SK-N-SH (cell line): ENCODE measurements around the gene ID4. TPM values are rescaled to one million over a fixed set of nuclear protein-coding genes. Genes with fewer than 3 reads are reported as not detected.

Experiments used
- CTCF ChIA-PET: fragments of 300-600, 350-600 bp; formaldehyde crosslinking; extraction: SDS; loops from one replicate; lab custom pipeline; 2021; lab: Yijun Ruan, JAX
- POLR2A ChIA-PET: fragments of 350-600 bp; sonication (Branson Sonifier 250); formaldehyde crosslinking; extraction: SDS; loops from one replicate; lab custom pipeline; 2020; ENCODE audit warnings: antibody characterized with exemption, inconsistent platforms; lab: Yijun Ruan, JAX
- DNase-seq: peaks from one replicate; pipeline ENCODE4 v3.0.0; 2012
- H2AFZ ChIP-seq: fragments of 200-600 bp; sonication (generic); 2 replicates; pipeline ENCODE4 v1.8.1; 2016; ENCODE audit warnings: antibody characterized with exemption, mild to moderate bottlenecking, low read depth
- H3F3A ChIP-seq: fragments of 200-600 bp; sonication (generic); replicated peaks from 2 replicates; pipeline ENCODE3; 2016; ENCODE audit warnings: antibody characterized with exemption, mild to moderate bottlenecking; ENCODE audit not compliant: insufficient read depth
- H3K27ac ChIP-seq, 2 experiments: fragments of 200-500 bp in 1 of 2; fragments of 200-600 bp in 1 of 2; sonication (Bioruptor generic) in 1 of 2; sonication (generic), shearing (Covaris generic) in 1 of 2; 2 replicates each; pipeline versions ENCODE4 v1.5.1 to v1.6.1; 2014 to 2016; ENCODE audit warnings: low read depth in 2 of 2, inconsistent platforms in 1 of 2, low read length in 1 of 2, mild to moderate bottlenecking in 1 of 2, mixed read lengths in 1 of 2
- H3K27me3 ChIP-seq: fragments of 200-600 bp; sonication (generic), shearing (Covaris generic); 2 replicates; pipeline ENCODE4 v1.6.1; 2016; ENCODE audit warnings: mixed run types; ENCODE audit not compliant: insufficient read depth
- H3K36me3 ChIP-seq, 2 experiments: fragments of 200-500 bp in 1 of 2; fragments of 200-600 bp in 1 of 2; sonication (Bioruptor generic) in 1 of 2; sonication (generic) in 1 of 2; replicated peaks in 1 of 2; 2 replicates each; pipeline versions ENCODE3 to v1.5.1; 2014 to 2016; ENCODE audit warnings: low read length in 1 of 2, mild to moderate bottlenecking in 1 of 2; ENCODE audit not compliant: insufficient read depth in 2 of 2, control insufficient read depth in 1 of 2
- H3K4me1 ChIP-seq, 2 experiments: fragments of 200-500 bp in 1 of 2; fragments of 200-600 bp in 1 of 2; sonication (Bioruptor generic) in 1 of 2; sonication (generic), shearing (Covaris generic) in 1 of 2; 2 replicates each; pipeline versions ENCODE4 v1.5.1 to v1.6.1; 2014 to 2016; ENCODE audit warnings: low read depth in 1 of 2, low read length in 1 of 2, mixed run types in 1 of 2; ENCODE audit not compliant: insufficient read depth in 2 of 2, control insufficient read depth in 1 of 2
- H3K4me2 ChIP-seq: fragments of 200-600 bp; sonication (generic), shearing (Covaris generic); 2 replicates; pipeline ENCODE4 v1.6.1; 2017; ENCODE audit warnings: mixed run types
- H3K4me3 ChIP-seq, 2 experiments: fragments of 200-500 bp in 1 of 2; fragments of 200-600 bp in 1 of 2; sonication (Bioruptor generic) in 1 of 2; sonication (generic), shearing (Covaris generic) in 1 of 2; 2 replicates each; pipeline versions ENCODE4 v1.5.1 to v1.8.1; 2014 to 2016; ENCODE audit warnings: low read depth in 2 of 2, inconsistent platforms in 1 of 2, low read length in 1 of 2, mild to moderate bottlenecking in 1 of 2, mixed read lengths in 1 of 2, moderate library complexity in 1 of 2
- H3K79me2 ChIP-seq: fragments of 200-600 bp; sonication (generic); 2 replicates; pipeline ENCODE4 v1.8.1; 2017; ENCODE audit warnings: mild to moderate bottlenecking; ENCODE audit not compliant: insufficient read depth
- H3K9ac ChIP-seq: fragments of 200-600 bp; sonication (generic); 2 replicates; pipeline ENCODE4 v1.6.1; 2017; ENCODE audit warnings: mixed run types
- H3K9me2 ChIP-seq: fragments of 200-600 bp; sonication (generic); 2 replicates; pipeline ENCODE4 v1.6.1; 2017; ENCODE audit warnings: mixed run types
- H3K9me3 ChIP-seq: fragments of 200-600 bp; sonication (generic); 2 replicates; pipeline ENCODE4 v1.6.1; 2017; ENCODE audit warnings: mixed run types, mild to moderate bottlenecking, moderate library complexity
- H4K20me1 ChIP-seq: fragments of 200-600 bp; sonication (generic); 2 replicates; pipeline ENCODE4 v1.6.1; 2017; ENCODE audit warnings: mild to moderate bottlenecking, mixed run types; ENCODE audit not compliant: insufficient read depth
- CHD2 ChIP-seq: fragments of 150-350 bp; IDR thresholded peaks from 2 replicates; pipeline ENCODE4 v1.6.1; 2018; ENCODE audit warnings: low read length; ENCODE audit not compliant: partially characterized antibody
- ELF1 ChIP-seq: IDR thresholded peaks from 2 replicates; pipeline ENCODE4 v1.4.0; 2012
- FOSL2 ChIP-seq: IDR thresholded peaks from 2 replicates; pipeline ENCODE4 v1.4.0; 2012; ENCODE audit warnings: low read depth, mild to moderate bottlenecking, moderate library complexity, borderline replicate concordance
- IRF3 ChIP-seq: fragments of 150-350 bp; IDR thresholded peaks from 2 replicates; pipeline ENCODE4 v1.6.1; 2016; ENCODE audit warnings: mild to moderate bottlenecking, low read depth, low read length
- REST ChIP-seq: IDR thresholded peaks from 2 replicates; pipeline ENCODE4 v1.6.1; 2012; ENCODE audit warnings: mild to moderate bottlenecking, low read depth, low read length, moderate library complexity
- RFX5 ChIP-seq: IDR thresholded peaks from 2 replicates; pipeline ENCODE4 v1.6.1; 2012; ENCODE audit warnings: mild to moderate bottlenecking, improper control_type of control experiment, low read length
- SIN3A ChIP-seq: IDR thresholded peaks from 2 replicates; pipeline ENCODE4 v1.6.1; 2012; ENCODE audit warnings: low read depth, mild to moderate bottlenecking, low read length, moderate library complexity, borderline replicate concordance
- USF1 ChIP-seq: IDR thresholded peaks from 2 replicates; pipeline ENCODE4 v1.4.0; 2012; ENCODE audit warnings: low read depth, borderline replicate concordance
- WGBS: methylation state at CpG from one replicate; pipeline ENCODE4 v1.1.6; 2017; ENCODE audit warnings: low lambda C conversion rate; 5-methylcytosine and 5-hydroxymethylcytosine counted together
- polyA plus RNA-seq, 3 experiments: library from polyadenylated mRNA; depleted of rRNA; stranded (reverse); fragments of >200 nt; gene quantifications; 2 replicates each; pipeline ENCODE4 v1.2.3, GENCODE V29; 2012

ID4 gene
- polyA plus RNA-seq, 1 of the 3 experiments (the other 2 are of a cell fraction), result 4.9 TPM

- no peak overlapping the region for H3K4me2 ChIP-seq
Measured at GRCh38 chr6:19845266-19846041, 8.3 kb downstream of the ID4 start.

GRCh38 chr6:19848465-19849029, 11.4 kb downstream of the ID4 start:
- peaks cover 0 to 9% of the 10 kb centered on the region in 2 experiments; a peak in 1 of 4 replicates for H3K4me1 ChIP-seq
- H3K9me2 ChIP-seq, result no peaks in the 10 kb centered on the region
- H2AFZ ChIP-seq, result 0 out of 2 replicates have a peak overlapping the region, but pooled peaks have one; percentile 31
- H3K79me2 ChIP-seq, result no peaks in the 10 kb centered on the region
- POLR2A ChIA-PET, result no interaction called here
- H3K4me3 ChIP-seq, result no peak overlapping the region
- no peaks in the 10 kb centered on the region for H3K36me3 ChIP-seq
- no peak overlapping the region for H3K9ac ChIP-seq
- H3K27me3 ChIP-seq, result no peaks in the 10 kb centered on the region; the same call in 1 of the 2 replicates
- DNase-seq, result no peak
- TF ChIP-seq CHD2 (no peak), SIN3A (no peak), ELF1 (no peak), REST (no peak), FOSL2 (no peak)
- H3F3A ChIP-seq, result no peaks in the 10 kb centered on the region
- H4K20me1 ChIP-seq, result no peaks in the 10 kb centered on the region
- CTCF ChIA-PET, result interaction anchor here (1.2 kb wide), 1 partner anchor 11 kb away, joined by 3 read pairs; no protein-coding TSS in a partner anchor
- no peaks in the 10 kb centered on the region for H3K9me3 ChIP-seq
- H3K4me2 ChIP-seq, result no peak overlapping the region
- 53% methylated on average over 2 of the region's 2 CpGs for WGBS
- no peak overlapping the region for H3K27ac ChIP-seq

More at GRCh38 chr6:19845266-19846041, 8.3 kb downstream of the ID4 start:
- ChIA-PET CTCF (interaction anchor here (0.7 kb wide), 1 partner anchor 16 kb away, joined by 3 read pairs; no protein-coding TSS in a partner anchor), POLR2A (no interaction called here)
- Histone ChIP-seq H2AFZ (no peak overlapping the region), H3K27ac (no peak overlapping the region), H3K4me3 (no peak overlapping the region), H3K9me2 (no peaks in the 10 kb centered on the region), H3K27me3 (no peaks in the 10 kb centered on the region), H3K9ac (no peak overlapping the region), H3F3A (peaks cover 6% of the 10 kb centered on the region), H3K4me1 (peaks cover 0 to 18% of the 10 kb centered on the region in 2 experiments; a peak in 1 of 4 replicates), H3K36me3 (peaks cover 0 to 3% of the 10 kb centered on the region in 2 experiments), H3K79me2 (peaks cover 8% of the 10 kb centered on the region; the same call in 1 of the 2 replicates), H4K20me1 (peaks cover 5% of the 10 kb centered on the region; the same call in 1 of the 2 replicates), H3K9me3 (no peaks in the 10 kb centered on the region)
- WGBS, result 35% methylated on average over 10 of the region's 10 CpGs
- DNase-seq, result no peak
- TF ChIP-seq USF1 (no peak), RFX5 (no peak), IRF3 (no peak)
